Hematopoietic multipotent progenitor cell treated with erythropoietin and hydrocortisone succinate and interleukin-3 and kit ligand, for 4 days (in vitro differentiated cells): ENCODE results near the gene GIMAP8.

Experiments
- DNase-seq: peaks from one replicate; pipeline ENCODE4 v3.0.0-alpha.2; 2015

Gene GIMAP8

GRCh38 chr7:150412016-150412415 is 38.4 kb upstream of the GIMAP8 start:
- no peak for DNase-seq

- no peak for DNase-seq
These were observed 37.6 kb upstream of the GIMAP8 start for GRCh38 chr7:150412518-150413488.

GRCh38 chr7:150413640-150414081 is 36.8 kb upstream of the GIMAP8 start:
- no peak for DNase-seq

GRCh38 chr7:150415161-150416153 is 35.0 kb upstream of the GIMAP8 start:
- no peak for DNase-seq

GRCh38 chr7:150417239-150417638 is 33.2 kb upstream of the GIMAP8 start:
- no peak for DNase-seq

GRCh38 chr7:150417863-150418262 is 32.6 kb upstream of the GIMAP8 start:
- DNase-seq = no peak

GRCh38 chr7:150420242-150420641 is 30.2 kb upstream of the GIMAP8 start:
- DNase-seq = no peak

- DNase-seq = peak; percentile 91
These were observed 29.3 kb upstream of the GIMAP8 start for GRCh38 chr7:150420987-150421674.

GRCh38 chr7:150421831-150422230 is 28.6 kb upstream of the GIMAP8 start:
- DNase-seq = no peak

GRCh38 chr7:150425670-150426069 is 24.8 kb upstream of the GIMAP8 start:
- no peak for DNase-seq

- peak; percentile 75 for DNase-seq
These were observed 21.6 kb upstream of the GIMAP8 start for GRCh38 chr7:150428671-150429451.

GRCh38 chr7:150429699-150430098 is 20.7 kb upstream of the GIMAP8 start:
- no peak for DNase-seq

GRCh38 chr7:150430465-150431085 is 19.9 kb upstream of the GIMAP8 start:
- no peak for DNase-seq

- DNase-seq = no peak
These were observed 18.4 kb upstream of the GIMAP8 start for GRCh38 chr7:150431839-150432658.

GRCh38 chr7:150432915-150433892 is 17.2 kb upstream of the GIMAP8 start:
- peak; percentile 47 for DNase-seq

GRCh38 chr7:150434240-150434639 is 16.2 kb upstream of the GIMAP8 start:
- no peak for DNase-seq

- DNase-seq = no peak
These were observed 15.4 kb upstream of the GIMAP8 start for GRCh38 chr7:150435047-150435389.

- peak; percentile 70 for DNase-seq
These were observed 14.9 kb upstream of the GIMAP8 start for GRCh38 chr7:150435390-150436073.

- no peak for DNase-seq
These were observed 10.5 kb upstream of the GIMAP8 start for GRCh38 chr7:150439967-150440366.
